Measurements from ENCODE around the gene OTUD6A. TPM values are rescaled to one million over a fixed set of nuclear protein-coding genes. Genes with fewer than 3 reads are reported as not detected.

The OTUD6A gene
- polyA plus RNA-seq, 3 donors = not detected

- no peaks in the 10 kb centered on the region for H3K79me2 ChIP-seq (ENCODE audit: insufficient read depth, low read length)
- no peak overlapping the region for H3K4me3 Mint-ChIP-seq
- H3K9me3 ChIP-seq (replicated peaks in 1 of 2; ENCODE audit: control insufficient read depth in 1 of 2, insufficient read depth in 1 of 2, low read length in 2 of 2) = no peaks in the 10 kb centered on the region
- no peaks in the 10 kb centered on the region for H4K20me1 ChIP-seq (ENCODE audit: insufficient read depth, low read length)
- H3K27ac Mint-ChIP-seq = no peak overlapping the region
- H3K9ac ChIP-seq (ENCODE audit: insufficient read depth, low read length, poor library complexity, severe bottlenecking) = no peak overlapping the region
- H3K27ac ChIP-seq (ENCODE audit: low read depth in 1 of 2, low read length in 2 of 2) = no peak overlapping the region
- peaks cover 0 to 16% (median 6%) of the 10 kb centered on the region in 3 donors for H3K27me3 Mint-ChIP-seq (ENCODE audit: low read depth in 3 of 3)
- no peaks in the 10 kb centered on the region for H3K36me3 Mint-ChIP-seq
- no peak for DNase-seq
- H3K4me1 Mint-ChIP-seq = no peaks in the 10 kb centered on the region
- H2AFZ ChIP-seq (ENCODE audit: insufficient read depth, low read depth, low read length, poor library complexity, severe bottlenecking) = no peak overlapping the region
- intact Hi-C loops (cut with micrococcal nuclease) = no loop called here
- H3K36me3 ChIP-seq (replicated peaks in 1 of 2; ENCODE audit: control insufficient read depth in 1 of 2, insufficient read depth in 2 of 2, low read length in 2 of 2) = no peaks in the 10 kb centered on the region
- H3K4me1 ChIP-seq (ENCODE audit: control insufficient read depth in 1 of 2, insufficient read depth in 2 of 2, low read length in 2 of 2) = no peaks in the 10 kb centered on the region
- H3K4me2 ChIP-seq (replicated peaks; ENCODE audit: extremely low read depth, low read length, poor library complexity, severe bottlenecking) = no peak overlapping the region
- peaks cover 0 to 3% (median 0%) of the 10 kb centered on the region in 7 donors for H3K9me3 Mint-ChIP-seq
- no peak overlapping the region for H3K4me3 ChIP-seq (replicated peaks in 1 of 3; ENCODE audit: low read depth in 2 of 3, low read length in 3 of 3)
- no peak for TF ChIP-seq CTCF (IDR thresholded peaks at IDR 0.05)
- H3K27me3 ChIP-seq (ENCODE audit: control insufficient read depth in 2 of 2, insufficient read depth in 2 of 2, low read length in 2 of 2) = no peaks in the 10 kb centered on the region
- WGBS (ENCODE audit: insufficient coverage) = 86% methylated on average over 1 of the region's 5 CpGs
Observed at GRCh38 chrX:70054391-70054790, 7.9 kb upstream of the OTUD6A start.

- no peak overlapping the region for H2AFZ ChIP-seq (ENCODE audit: insufficient read depth, low read depth, low read length, poor library complexity, severe bottlenecking)
- H3K9ac ChIP-seq (ENCODE audit: insufficient read depth, low read length, poor library complexity, severe bottlenecking) = no peak overlapping the region
- no peak overlapping the region for H3K4me3 ChIP-seq (replicated peaks in 1 of 3; ENCODE audit: low read depth in 2 of 3, low read length in 3 of 3)
- H3K27ac Mint-ChIP-seq = no peak overlapping the region
- no peaks in the 10 kb centered on the region for H4K20me1 ChIP-seq (ENCODE audit: insufficient read depth, low read length)
- H3K4me1 ChIP-seq (ENCODE audit: control insufficient read depth in 1 of 2, insufficient read depth in 2 of 2, low read length in 2 of 2) = no peaks in the 10 kb centered on the region
- no peaks in the 10 kb centered on the region for H3K36me3 ChIP-seq (replicated peaks in 1 of 2; ENCODE audit: control insufficient read depth in 1 of 2, insufficient read depth in 2 of 2, low read length in 2 of 2)
- H3K36me3 Mint-ChIP-seq = no peaks in the 10 kb centered on the region
- no peak for DNase-seq
- H3K27me3 ChIP-seq (ENCODE audit: control insufficient read depth in 2 of 2, insufficient read depth in 2 of 2, low read length in 2 of 2) = no peaks in the 10 kb centered on the region
- H3K27ac ChIP-seq (ENCODE audit: low read depth in 1 of 2, low read length in 2 of 2) = no peak overlapping the region
- intact Hi-C loops (cut with micrococcal nuclease) = no loop called here
- H3K4me3 Mint-ChIP-seq = no peak overlapping the region
- H3K79me2 ChIP-seq (ENCODE audit: insufficient read depth, low read length) = no peaks in the 10 kb centered on the region
- H3K27me3 Mint-ChIP-seq (ENCODE audit: low read depth in 3 of 3) = peaks cover 3 to 4% (median 3%) of the 10 kb centered on the region in 3 donors
- WGBS (ENCODE audit: insufficient coverage) = 96% methylated on average over 38 of the region's 52 CpGs
- H3K4me2 ChIP-seq (replicated peaks; ENCODE audit: extremely low read depth, low read length, poor library complexity, severe bottlenecking) = no peak overlapping the region
- no peak for TF ChIP-seq CTCF (IDR thresholded peaks at IDR 0.05)
- H3K9me3 ChIP-seq (replicated peaks in 1 of 2; ENCODE audit: control insufficient read depth in 1 of 2, insufficient read depth in 1 of 2, low read length in 2 of 2) = peaks cover 0 to 6% of the 10 kb centered on the region in 2 donors
- peaks cover 0 to 23% (median 8%) of the 10 kb centered on the region in 7 donors for H3K9me3 Mint-ChIP-seq
- no peaks in the 10 kb centered on the region for H3K4me1 Mint-ChIP-seq
Observed at GRCh38 chrX:70062961-70063550, 799 bp downstream of the OTUD6A start.
